ENCODE results near the gene FBXO21.
A peak's percentile ranks its signal among the peaks of the same experiment; 100 is the strongest.
"Not testable (repeated sequence)": the region's sequence is repeated elsewhere in the genome, so short reads cannot be mapped to it uniquely, and the experiment has no call there.

Gene FBXO21

DNA sequence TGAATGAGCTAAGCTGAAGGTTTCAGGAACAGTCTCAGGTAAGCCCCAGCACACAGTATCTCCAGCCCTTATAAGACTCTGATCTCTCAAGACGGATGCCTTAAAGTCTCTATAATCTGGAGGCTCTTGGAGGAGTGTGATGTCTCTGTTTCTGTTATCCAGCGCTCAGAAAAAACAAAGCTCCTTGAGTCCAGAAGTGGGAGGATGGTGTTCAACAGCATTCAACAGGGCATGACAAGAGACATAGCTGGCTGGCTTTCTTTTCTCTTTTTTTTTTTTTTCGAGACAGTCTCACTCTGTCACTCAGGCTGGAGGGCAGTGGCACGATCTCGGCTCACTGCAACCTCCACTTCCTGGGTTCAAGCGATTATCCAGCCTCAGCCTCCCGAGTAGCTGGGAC, 59.5 kb downstream of the FBXO21 start:
- DNase-seq, result no peak

- no peak for DNase-seq
Observed at GRCh38 chr12:117129391-117129790, 60.9 kb downstream of the FBXO21 start.

DNA sequence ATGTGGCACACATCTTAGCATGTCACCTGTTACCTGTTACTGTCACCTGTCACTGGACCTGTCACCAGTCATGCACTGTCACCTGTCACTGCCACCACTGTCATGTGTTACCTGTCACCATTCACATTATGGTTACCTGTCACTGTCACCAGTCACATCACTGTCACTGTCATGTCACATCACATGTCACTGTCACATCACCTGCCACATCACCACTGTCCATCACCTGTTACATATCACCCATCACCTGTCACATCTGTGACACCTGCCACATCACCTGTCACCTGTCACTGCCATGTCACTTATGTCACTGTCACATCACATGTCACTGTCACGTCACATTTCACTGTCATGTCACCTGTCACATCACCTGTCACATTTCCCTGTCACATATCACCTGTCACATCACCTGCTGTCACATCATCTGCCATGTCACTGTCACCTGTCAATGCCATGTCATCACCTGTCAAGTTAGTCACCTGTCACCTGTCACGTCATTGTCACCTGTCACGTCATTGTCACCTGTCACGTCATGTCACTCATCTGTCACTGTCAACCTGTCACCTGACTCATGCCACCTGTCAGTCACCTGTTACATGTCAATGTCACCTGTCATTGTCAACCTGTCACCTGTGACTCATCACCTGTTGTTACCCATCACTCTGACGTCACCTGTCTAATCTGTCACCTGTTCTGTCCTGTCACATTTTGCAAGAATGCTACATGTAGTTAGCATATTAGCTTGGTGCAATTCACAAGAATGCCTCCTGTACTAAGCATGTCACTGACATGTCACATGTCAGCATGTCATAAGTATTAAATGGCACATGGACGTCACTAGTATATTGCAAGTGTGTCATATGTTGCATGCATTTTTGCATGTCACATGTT, 62.1 kb downstream of the FBXO21 start:
- DNase-seq, result no peak

- DNase-seq, result no peak
Observed at GRCh38 chr12:117126335-117126734, 63.9 kb downstream of the FBXO21 start.

DNA sequence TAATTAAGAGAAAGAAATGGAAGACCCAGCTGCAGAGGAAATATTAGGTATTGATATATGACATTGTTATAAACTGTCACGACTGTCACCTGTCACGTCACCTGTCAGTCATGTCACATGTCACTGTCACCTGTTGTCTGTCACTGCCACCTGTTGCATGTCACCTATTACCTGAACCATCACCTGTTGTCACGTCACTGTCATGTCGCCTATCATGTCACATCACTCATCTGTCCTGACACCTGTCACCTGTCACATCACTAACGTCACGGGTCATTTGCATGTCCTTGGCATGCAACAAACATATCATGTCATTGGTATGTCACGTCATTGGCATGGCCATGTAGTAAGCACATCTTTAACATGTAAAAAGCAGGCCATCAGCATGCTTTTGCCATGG, 64.5 kb downstream of the FBXO21 start:
- no peak for DNase-seq

DNA sequence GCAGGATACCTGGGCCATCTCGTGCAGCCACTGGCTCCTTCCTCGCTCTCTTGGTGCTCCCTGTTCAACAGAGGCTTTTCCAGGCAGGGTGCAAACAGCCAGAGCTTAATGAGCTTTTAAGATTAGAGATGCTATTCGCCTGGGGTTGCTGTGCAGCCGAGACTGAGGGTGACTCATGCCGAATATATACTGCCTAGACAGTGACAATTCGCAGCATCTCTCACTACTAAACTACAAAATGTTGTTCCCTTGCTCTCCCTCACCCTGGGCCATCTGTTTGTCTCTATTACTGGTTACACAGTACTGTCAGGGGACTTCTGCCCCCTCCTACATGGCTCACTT, 65.0 kb downstream of the FBXO21 start:
- DNase-seq, result no peak

GRCh38 chr12:117124421-117125271, 65.6 kb downstream of the FBXO21 start:
- no peak for DNase-seq

DNA sequence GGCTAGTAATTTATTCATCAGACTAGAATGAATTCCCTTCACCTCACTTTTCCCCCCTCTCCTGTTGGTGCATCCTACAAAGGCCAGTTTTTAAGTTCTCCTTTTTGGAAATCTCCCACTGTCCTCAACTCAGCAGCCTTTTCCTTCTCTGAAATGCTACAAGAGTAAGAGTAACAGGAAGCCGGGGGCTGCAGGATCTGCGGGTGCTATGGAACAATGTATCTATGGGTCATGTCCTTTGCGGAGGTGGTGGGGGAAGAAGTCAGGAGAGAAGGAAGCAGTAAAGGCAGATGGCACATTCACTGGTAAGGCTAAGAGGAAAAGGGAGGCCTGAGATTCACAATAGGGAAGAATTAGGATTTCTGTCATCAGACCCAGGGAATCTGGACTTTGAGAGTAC, 68.8 kb downstream of the FBXO21 start:
- DNase-seq, result no peak

GRCh38 chr12:117120787-117121186, 69.5 kb downstream of the FBXO21 start:
- DNase-seq, result no peak

DNA sequence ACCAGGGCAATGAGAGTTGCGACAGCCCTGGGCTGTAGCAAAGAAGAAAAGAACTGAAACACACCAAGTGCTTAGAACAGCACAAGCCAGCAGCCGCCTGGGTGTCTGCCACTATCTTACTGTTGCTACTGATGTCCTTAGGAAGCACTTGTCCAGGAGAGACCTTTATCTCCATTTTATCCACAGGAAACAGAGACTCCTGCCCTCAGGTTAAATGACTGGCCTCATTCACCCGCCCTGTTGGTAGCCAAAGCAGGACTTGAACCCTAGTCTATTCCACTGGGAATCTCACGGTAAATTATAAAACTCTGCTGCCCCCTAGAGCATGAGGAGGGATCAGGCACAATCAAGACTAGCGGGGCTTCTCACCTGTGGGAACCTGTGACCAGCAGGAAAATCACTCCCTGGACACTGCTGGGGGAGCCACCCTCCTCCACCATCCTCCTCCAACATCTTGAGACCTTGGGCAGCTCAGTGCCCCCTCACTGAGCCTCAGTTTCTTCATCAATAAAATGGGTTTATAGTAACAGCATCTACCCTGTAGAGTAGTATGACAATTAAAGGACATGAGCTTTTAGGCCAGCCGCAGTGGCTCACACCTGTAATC, 70.6 kb downstream of the FBXO21 start:
- DNase-seq, result peak; percentile 56

- DNase-seq, result no peak
Observed at GRCh38 chr12:117118838-117119591, 71.3 kb downstream of the FBXO21 start.

DNA sequence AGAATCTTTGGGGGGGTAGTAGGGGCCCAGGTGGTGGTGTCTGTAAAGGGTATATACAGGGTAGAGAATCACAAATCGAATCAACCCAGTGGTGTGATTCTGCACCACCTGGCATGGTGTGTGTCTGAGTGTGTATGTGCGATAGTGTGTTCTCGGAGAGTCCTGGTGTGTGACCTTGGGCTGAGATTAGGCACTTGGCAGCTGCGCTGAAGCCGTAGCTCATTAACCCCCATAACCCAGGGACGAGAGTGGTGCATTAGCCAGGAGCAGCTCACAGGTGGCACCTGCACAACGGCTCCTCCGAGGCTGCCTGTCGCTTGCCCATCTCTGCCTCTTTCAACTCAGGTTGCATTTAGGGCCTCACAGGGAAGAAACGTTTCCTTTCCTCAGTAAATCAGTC, 75.5 kb downstream of the FBXO21 start:
- DNase-seq, result peak; percentile 60

DNA sequence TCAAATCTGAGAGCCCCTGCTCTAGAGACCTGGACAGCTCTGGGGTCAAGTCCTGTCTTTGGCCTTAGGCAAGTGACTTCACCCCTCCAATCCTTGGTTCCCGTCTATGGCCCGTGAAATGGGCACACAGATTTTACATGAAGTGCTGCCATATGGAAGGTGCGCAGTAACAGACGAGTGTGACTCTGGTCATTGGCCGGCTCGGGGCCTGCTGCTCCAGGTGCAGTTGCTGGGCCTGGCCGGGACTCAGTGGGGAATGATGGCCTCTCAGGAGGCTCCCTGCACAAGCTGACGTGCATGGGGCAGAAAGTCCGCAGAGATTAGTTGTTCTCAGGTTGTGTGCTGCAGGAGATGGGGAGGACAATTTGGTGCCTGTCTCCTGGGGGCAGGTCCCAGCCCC, 77.0 kb downstream of the FBXO21 start:
- no peak for DNase-seq

DNA sequence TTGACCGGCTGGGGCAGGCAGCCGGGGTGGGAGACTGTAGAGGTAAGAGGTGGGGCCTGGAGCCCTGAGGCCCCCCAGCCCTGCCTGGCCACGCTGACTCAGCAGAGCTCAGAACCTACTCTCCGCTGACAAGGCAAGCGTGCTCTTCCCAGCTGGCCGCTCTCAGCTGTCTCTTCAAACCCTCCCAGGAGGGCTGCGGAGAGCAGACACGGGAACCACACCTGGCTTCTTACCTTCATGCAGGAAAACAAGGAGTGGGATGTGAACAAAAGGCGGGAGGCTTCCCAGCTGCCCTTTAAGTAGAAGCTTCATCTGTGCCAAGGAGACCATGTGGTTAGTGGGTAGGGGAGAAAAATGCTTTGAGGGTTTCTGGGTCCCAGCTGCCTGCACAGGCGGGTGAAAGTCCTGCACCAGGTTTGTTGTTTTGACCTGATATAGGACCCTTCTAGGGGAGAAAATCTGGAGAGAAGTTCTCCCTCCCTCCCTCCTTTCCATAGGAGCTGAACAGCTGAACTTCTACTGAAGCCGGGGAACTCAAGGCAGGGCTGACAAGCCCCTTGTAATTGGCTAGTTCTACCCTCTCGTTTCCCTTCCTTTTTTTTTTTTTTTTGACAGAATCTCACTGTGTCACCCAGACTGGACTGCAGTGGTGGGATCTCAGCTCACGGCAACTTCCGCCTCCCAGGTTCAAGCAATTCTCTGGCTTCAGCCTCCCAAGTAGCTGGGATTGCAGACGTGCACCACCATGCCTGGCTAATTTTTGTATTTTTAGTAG, 78.3 kb downstream of the FBXO21 start:
- peak; percentile 89 for DNase-seq

DNA sequence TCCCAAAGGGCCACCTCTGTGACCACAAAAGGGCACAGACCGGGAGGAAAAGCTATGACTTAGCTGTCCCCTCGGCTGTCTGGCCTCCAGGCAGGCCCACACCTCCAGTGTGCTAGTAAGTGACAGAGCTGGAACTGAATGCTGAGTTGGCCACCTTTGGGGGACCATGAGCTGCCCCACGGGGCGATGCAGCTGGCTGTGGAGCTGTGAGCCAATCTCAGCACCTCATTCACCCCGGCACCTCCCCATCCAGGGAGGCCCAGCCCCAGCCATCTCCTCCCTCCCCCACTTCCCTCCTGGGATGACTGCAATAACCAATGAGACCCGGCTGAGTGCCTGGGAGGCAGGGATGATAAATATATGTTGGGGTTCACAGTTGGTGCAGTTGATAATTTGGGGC, 78.9 kb downstream of the FBXO21 start:
- peak; percentile 77 for DNase-seq

GRCh38 chr12:117109943-117110635, 80.2 kb downstream of the FBXO21 start:
- no peak for DNase-seq

DNA sequence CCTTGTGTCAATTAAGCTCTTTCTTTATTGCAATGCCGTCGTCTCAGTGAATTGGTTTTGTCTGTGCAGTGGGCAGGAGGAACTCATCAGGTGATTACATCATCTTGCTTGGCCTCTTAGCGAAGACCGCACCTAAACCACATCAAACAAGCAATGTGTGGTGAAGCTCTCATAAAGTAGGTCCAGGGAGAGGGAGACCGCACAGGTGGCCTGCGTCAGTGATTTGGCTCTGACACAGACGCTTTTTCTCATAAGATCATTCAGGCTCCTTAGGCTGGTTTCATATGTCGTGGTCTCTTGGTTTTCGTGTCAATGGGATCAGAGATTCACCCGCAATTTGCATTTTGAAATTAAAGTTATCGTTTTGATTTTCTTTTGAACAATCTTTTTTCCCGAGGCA, 84.4 kb downstream of the FBXO21 start:
- DNase-seq, result no peak

GRCh38 chr12:117104003-117104402, 86.3 kb downstream of the FBXO21 start:
- DNase-seq, result not testable (repeated sequence)

- DNase-seq, result no peak
Observed at GRCh38 chr12:117102800-117103181, 87.5 kb downstream of the FBXO21 start.

DNA sequence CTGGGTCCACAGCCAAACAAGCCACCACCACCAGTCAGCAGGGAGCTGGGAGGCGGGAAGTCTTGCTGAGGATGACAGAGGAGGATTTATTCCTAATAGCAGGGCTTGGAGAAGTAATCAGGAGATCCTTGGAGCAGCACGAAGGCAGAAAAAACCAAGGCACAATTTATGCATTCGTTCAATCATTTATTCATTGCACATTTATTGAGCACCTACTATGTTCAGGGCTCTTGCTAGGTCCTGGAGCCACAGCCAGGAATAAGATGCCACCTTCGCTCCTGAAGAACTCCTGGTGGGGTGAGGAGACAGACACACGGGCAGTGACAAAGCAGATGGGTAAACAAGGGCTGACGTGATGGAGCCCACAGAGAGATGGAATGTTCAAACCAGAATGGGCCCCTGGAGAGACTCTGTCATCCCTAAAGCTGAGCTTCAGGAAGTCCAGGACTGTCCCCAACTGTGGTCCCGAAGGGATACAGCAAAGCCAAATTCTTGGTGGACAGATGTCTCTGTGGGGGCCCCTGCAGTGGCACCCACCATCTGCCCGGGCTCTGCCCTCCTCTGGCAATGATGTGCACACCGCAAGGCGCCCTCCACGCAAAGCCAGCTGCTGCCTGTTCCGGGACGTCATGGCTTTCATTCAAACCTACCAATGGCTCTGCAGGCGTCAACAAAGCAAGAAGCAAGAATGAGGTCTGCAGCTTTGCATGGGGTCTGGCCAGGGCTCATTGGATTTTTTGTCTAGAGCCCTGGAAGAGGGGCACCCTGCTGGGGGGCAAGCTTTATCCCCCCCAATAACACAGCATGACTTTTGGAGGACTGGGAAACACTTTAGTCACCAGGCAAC, 88.1 kb downstream of the FBXO21 start:
- DNase-seq, result no peak

Measured in NCI-H1436 (cell line).